Measurements from ENCODE around the gene CCDC57. TPM values are rescaled to one million over a fixed set of nuclear protein-coding genes. Genes with fewer than 3 reads are reported as not detected.

The CCDC57 gene
- total and polyA plus RNA-seq, 9 of the 15 experiments (the other 6 are each of a cell fraction or from before 2014, with no cell fraction given), result 0.83 to 36.2 (median 13.6) TPM

DNA sequence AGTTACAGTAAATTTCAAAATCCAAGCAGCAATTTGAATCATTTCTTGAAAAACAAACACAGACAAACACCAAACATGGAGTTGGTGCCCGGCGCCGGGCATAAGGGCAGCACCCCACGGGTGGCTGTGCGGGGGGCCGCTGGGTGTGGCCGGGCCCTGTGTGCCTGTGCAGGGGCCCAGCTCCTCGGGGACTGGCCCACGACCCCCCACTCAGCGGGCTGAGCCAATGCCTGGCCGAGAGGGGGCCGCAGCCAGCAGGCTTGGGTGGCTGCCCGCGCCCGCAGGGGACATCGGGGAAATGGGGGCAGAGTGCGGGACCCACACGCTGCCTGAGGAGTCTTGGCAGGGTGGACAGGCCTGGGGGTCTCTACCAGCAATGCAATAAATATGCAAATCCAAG, 134.2 kb downstream of the CCDC57 start (continued):
- no peak for TF ChIP-seq ZNF586 (CRISPR knock-in tag; conservative IDR thresholded peaks at IDR 0.05)
- TF ChIP-seq TEAD4 (IDR thresholded peaks at IDR 0.05; ENCODE audit: low read length), result no peak
- TF ChIP-seq TEAD4 (CRISPR knock-in tag; IDR thresholded peaks at IDR 0.05; ENCODE audit: borderline replicate concordance), result no peak
- TF ChIP-seq SP2 (IDR thresholded peaks at IDR 0.05; ENCODE audit: extremely low read depth, low read depth, low read length, poor library complexity, severe bottlenecking), result no peak
- TF ChIP-seq HNRNPL (IDR thresholded peaks at IDR 0.05; ENCODE audit: low read depth, low read length), result peak; percentile 92
- TF ChIP-seq RBFOX2 (IDR thresholded peaks at IDR 0.05; ENCODE audit: low read depth, low read length), result peak; percentile 52; the same call in 1 of the 2 replicates
- no peak for TF ChIP-seq PHB (CRISPR knock-in tag; IDR thresholded peaks at IDR 0.05)

DNA sequence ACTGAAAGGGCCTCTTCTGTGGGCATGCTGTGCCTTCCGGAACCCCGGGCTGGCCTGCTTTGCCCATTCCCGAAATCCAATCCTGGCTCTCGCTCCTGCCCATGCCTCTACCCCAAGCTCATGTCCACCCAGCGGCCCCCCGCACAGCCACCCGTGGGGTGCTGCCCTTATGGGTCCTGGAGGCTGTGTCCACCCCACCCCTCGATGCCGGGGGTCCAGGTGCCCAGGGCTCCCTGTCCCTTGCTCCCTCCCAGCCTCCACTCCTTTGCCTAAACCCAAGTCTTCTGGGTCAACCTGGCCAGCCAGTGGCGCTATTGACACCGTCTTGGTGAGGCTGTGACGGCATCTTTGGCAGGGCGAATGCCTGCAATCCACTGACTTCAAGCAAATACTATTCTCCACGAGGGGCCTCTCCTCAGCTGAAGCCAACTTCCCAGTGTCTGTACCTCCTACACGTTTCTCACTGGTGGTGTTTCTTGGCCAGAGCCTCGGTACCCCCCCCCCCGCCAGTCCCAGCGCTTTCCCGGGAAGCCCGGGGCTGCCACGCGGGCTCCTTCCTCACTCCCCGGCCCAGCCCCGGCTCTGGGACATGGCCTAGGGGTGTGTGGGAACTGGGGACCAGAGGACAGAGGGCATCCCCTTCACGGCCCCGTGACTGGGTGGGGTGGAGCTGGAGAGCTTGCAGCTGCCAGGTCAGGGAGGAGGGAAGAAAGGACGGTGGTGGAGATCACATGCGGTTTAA, 134.9 kb downstream of the CCDC57 start:
- H3K9ac ChIP-seq (ENCODE audit: insufficient read depth in 1 of 2, low read depth in 2 of 2, low read length in 2 of 2), result no peak overlapping the region
- no peaks in the 10 kb centered on the region for H3K9me3 ChIP-seq (replicated peaks; ENCODE audit: control insufficient read depth, insufficient read depth, low read depth, low read length)
- DNase-seq (ENCODE audit: extremely low read depth in 1 of 4, low spot score in 3 of 4), result peak in 1 of 4 experiments; percentile 38
- ChIA-PET CTCF (ENCODE audit: low intra/inter-chr PET ratio) (no interaction called here), POLR2A (interaction anchor here (0.7 to 4.2 kb wide), 6 partner anchors 10 to 208 kb away, joined by 3 to 52 read pairs (median 5); partner anchors contain the start of gene DUS1L)
- 72% methylated on average over 26 of the region's 28 CpGs for WGBS (ENCODE audit: insufficient coverage, low coverage, missing lambda C conversion rate)
- in situ Hi-C loops (cut with MboI) (no loop called here), intact Hi-C loops (cut with micrococcal nuclease) (no loop called here)
- peak; percentile 46 for FAIRE-seq
- no peak overlapping the region for H3K4me2 ChIP-seq (ENCODE audit: insufficient read depth, low read length)
- no peak overlapping the region for H2AFZ ChIP-seq (ENCODE audit: low read depth, low read length)
- peaks cover 3% of the 10 kb centered on the region for H3K9me1 ChIP-seq (ENCODE audit: control insufficient read depth, insufficient read depth, low read length)
- H3K4me3 ChIP-seq, result no peak overlapping the region
- peaks cover 51% of the 10 kb centered on the region; the same call in 2 of the 3 replicates for H3K36me3 ChIP-seq (ENCODE audit: control insufficient read depth, insufficient read depth, low read length)
- no peaks in the 10 kb centered on the region for H3K27me3 ChIP-seq (ENCODE audit: control insufficient read depth in 2 of 2, insufficient read depth in 2 of 2, low read length in 2 of 2)
- H4K20me1 ChIP-seq (replicated peaks; ENCODE audit: control insufficient read depth, insufficient read depth, low read length), result peaks cover 27% of the 10 kb centered on the region
- peaks cover 0 to 57% of the 10 kb centered on the region in 2 experiments; a peak in 2 of 5 replicates for H3K4me1 ChIP-seq (replicated peaks in 1 of 2; ENCODE audit: control insufficient read depth in 2 of 2, insufficient read depth in 2 of 2, low read length in 2 of 2)
- H3K27ac ChIP-seq (ENCODE audit: extremely low read depth, low read depth, low read length), result no peak overlapping the region
- ATAC-seq, result peak; percentile 27
- H3K79me2 ChIP-seq (ENCODE audit: control insufficient read depth, insufficient read depth, low read length), result no peaks in the 10 kb centered on the region; the same call in 2 of the 3 replicates
- no TSS peak for BruUV-seq (replicated peaks)
- TF ChIP-seq ZBTB7A (IDR thresholded peaks at IDR 0.05; ENCODE audit: borderline replicate concordance, control insufficient read depth, low read depth, low read length), result no peak
- no peak for TF ChIP-seq XRCC5 (IDR thresholded peaks at IDR 0.05; ENCODE audit: low read depth, low read length)
- TF ChIP-seq ZNF277 (CRISPR knock-in tag; IDR thresholded peaks at IDR 0.05; ENCODE audit: borderline replicate concordance), result no peak
- TF ChIP-seq ATF7 (IDR thresholded peaks at IDR 0.05), result no peak
- TF ChIP-seq ARHGAP35 (IDR thresholded peaks at IDR 0.05; ENCODE audit: partially characterized antibody), result no peak
- TF ChIP-seq ZNF57 (CRISPR knock-in tag; IDR thresholded peaks at IDR 0.05), result no peak
- TF ChIP-seq MECOM (CRISPR knock-in tag; IDR thresholded peaks at IDR 0.05), result no peak
- TF ChIP-seq CEBPG (CRISPR knock-in tag; IDR thresholded peaks at IDR 0.05), result no peak
- no peak for TF ChIP-seq CEBPG (tag; conservative IDR thresholded peaks at IDR 0.05 in 1 of 2, IDR thresholded peaks at IDR 0.05 in 1 of 2)
- no peak for TF ChIP-seq MTA2 (IDR thresholded peaks at IDR 0.05; ENCODE audit: low read depth)
- TF ChIP-seq JUN (IDR thresholded peaks at IDR 0.05; ENCODE audit: borderline replicate concordance, low read depth, low read length), result no peak
- no peak for TF ChIP-seq JUN (CRISPR knock-in tag; IDR thresholded peaks at IDR 0.05; ENCODE audit: borderline replicate concordance)
- no peak for TF ChIP-seq SREBF1 (IDR thresholded peaks at IDR 0.05; ENCODE audit: borderline replicate concordance, low read depth, low read length)
- TF ChIP-seq NR1H2 (CRISPR knock-in tag; IDR thresholded peaks at IDR 0.05), result no peak
- no peak for TF ChIP-seq ZNF444 (CRISPR knock-in tag; IDR thresholded peaks at IDR 0.05)
